HG03064 (cell line): ENCODE measurements around the gene IL17C.

Experiments used
- ATAC-seq: cut with Tn5 transposase; IDR thresholded peaks from one replicate; pipeline ENCODE4 v1.9.1; 2021; ENCODE audit warnings: low read depth; ENCODE audit not compliant: unreplicated experiment

IL17C gene

GRCh38 chr16:88680554-88681083 is 42.2 kb downstream of the IL17C start:
- ATAC-seq: no peak

GRCh38 chr16:88681084-88681680 is 42.8 kb downstream of the IL17C start:
- no peak for ATAC-seq

GRCh38 chr16:88681709-88682451 is 43.5 kb downstream of the IL17C start:
- peak; percentile 63 for ATAC-seq

- ATAC-seq: no peak
Measured at GRCh38 chr16:88684569-88685155, 46.3 kb downstream of the IL17C start.

- ATAC-seq: no peak
Measured at GRCh38 chr16:88685156-88686061, 47.0 kb downstream of the IL17C start.

- peak; percentile 9 for ATAC-seq
Measured at GRCh38 chr16:88686062-88686438, 47.7 kb downstream of the IL17C start.

GRCh38 chr16:88686439-88687253 is 48.3 kb downstream of the IL17C start, which contains the start of gene SNAI3:
TSS of gene SNAI3 (minus strand) at chr16:88686507. CDS start at chr16:88686406, 101 bp downstream.
- peak; percentile 48 for ATAC-seq

GRCh38 chr16:88687254-88687576 is 48.8 kb downstream of the IL17C start:
- ATAC-seq: no peak

- no peak for ATAC-seq
Measured at GRCh38 chr16:88687676-88688012, 49.3 kb downstream of the IL17C start.

GRCh38 chr16:88688013-88688778 is 49.8 kb downstream of the IL17C start:
- ATAC-seq: no peak
